Stimulated activated CD8-positive, alpha-beta memory T cell treated with anti-CD3 and anti-CD28 coated beads, Interleukin-12 subunit alpha, Interleukin-12 subunit beta, amount 100 ng/mL, for 4 hours (primary cell): ENCODE measurements around the gene HOXC10.

Experiments used
- DNase-seq: peaks from one replicate; pipeline ENCODE4 v3.0.0-alpha.2; 2020; ENCODE audit warnings: low read depth

HOXC10 gene

DNA sequence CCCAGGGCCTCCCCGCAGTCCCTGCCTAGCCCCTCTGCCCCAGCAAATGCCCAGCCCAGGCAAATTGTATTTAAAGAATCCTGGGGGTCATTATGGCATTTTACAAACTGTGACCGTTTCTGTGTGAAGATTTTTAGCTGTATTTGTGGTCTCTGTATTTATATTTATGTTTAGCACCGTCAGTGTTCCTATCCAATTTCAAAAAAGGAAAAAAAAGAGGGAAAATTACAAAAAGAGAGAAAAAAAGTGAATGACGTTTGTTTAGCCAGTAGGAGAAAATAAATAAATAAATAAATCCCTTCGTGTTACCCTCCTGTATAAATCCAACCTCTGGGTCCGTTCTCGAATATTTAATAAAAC, 45.5 kb downstream of the HOXC10 start:
- DNase-seq = no peak

- no peak for DNase-seq
These were observed 46.0 kb downstream of the HOXC10 start for GRCh38 chr12:54030889-54031471.

DNA sequence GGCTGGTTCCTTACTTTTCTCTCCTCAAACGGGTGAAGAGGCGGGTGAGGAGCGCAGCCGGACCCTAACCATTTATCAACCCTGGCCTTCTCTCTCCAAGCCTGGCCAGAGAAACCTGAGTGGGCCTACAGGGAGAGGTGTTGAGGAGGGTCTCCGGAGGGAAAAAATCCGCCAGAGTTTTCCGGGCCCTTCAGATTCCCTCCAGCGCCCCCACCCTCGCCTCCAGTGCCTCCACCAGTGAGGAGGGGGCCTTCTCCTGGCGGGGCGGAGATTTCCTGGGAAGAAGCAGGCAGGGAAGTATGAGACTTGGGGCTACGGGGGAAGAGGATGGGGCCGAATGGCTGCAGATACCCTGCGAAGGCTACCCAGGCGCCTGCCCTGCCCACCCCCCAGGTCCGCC, 46.5 kb downstream of the HOXC10 start:
- no peak for DNase-seq

DNA sequence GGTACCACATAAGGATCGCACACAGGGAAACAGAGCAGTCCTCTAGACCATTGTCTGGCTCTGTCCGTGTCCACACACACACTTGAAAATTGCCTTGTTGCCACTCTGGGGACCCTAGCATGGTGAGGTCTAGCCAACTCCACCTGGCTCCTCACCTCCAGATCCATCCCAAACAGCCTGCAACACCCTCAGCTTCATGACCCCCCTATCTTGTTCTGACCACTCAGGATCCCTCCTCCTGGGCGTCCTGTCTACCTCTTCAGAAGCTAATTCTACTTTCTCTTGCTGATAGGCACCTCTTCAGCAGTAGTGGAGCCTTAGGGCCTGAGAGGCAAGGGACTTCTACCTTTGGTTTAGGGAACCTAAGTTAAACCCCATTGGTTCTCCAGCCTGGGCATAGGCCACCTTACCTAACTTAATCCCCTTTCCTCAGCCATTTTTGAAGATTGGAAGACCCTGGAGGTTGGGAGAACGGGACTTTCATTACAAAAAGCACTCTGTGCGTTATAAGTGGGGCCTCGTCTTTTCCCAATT, 47.2 kb downstream of the HOXC10 start:
- no peak for DNase-seq

DNA sequence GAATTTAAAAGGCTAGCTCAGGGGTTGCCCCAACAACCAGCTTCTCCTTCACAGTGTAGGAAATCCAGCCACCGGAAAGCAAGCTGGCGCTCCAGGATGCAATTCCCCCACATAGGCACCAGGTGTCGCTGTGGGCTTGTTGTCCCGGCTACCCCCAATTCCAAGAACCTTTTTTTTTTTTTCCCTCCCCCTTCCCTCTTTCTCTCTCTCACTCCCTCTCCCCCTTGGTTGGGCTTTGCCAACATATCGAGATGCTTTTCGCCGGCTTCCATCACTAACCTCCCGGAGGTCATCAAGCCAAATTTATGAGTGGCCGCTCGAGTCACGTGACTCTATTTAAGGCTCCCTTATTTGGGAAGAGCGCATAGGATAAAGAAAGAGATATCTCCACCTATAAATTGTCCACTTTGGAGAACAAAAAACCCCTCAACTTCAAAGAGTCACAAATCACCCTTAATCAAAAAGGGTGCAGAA, 47.7 kb downstream of the HOXC10 start, which contains the start of gene HOXC5:
TSS of gene HOXC5 (plus strand) at position 424 of the 474 bp plus-strand sequence. CDS start 73 bp downstream, outside the sequence.
- DNase-seq = peak; percentile 27

DNA sequence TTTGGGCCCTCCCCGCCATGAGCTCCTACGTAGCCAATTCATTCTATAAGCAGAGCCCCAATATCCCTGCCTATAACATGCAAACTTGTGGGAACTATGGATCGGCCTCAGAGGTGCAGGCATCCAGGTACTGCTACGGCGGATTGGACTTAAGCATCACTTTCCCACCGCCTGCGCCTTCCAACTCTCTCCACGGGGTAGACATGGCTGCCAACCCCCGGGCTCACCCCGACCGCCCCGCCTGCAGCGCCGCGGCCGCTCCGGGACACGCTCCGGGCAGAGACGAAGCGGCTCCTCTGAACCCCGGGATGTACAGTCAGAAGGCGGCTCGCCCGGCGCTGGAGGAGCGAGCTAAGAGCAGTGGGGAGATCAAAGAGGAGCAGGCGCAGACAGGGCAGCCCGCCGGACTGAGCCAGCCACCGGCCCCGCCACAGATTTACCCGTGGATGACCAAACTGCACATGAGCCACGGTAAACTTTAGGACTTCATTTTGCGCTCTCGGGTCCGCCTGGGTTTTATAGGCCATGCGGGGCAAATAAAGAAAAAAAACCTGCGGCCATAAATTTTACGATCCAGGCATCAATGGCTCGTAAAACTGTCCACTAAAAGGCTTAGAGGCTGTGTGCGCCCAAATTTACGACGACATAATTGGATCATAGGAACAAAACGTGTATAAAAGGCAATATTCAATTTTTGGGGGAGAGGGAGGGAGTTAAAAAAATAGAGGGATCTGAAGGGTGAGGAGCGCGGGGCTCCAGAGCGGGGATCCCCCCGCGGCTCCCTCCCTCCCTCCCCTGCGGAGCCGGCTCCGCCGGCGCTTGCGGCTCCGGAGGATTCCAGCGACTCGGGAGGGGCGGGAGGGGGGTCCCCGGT, 48.4 kb downstream of the HOXC10 start:
- DNase-seq = no peak

GRCh38 chr12:54033980-54034784, 49.2 kb downstream of the HOXC10 start:
- no peak for DNase-seq

DNA sequence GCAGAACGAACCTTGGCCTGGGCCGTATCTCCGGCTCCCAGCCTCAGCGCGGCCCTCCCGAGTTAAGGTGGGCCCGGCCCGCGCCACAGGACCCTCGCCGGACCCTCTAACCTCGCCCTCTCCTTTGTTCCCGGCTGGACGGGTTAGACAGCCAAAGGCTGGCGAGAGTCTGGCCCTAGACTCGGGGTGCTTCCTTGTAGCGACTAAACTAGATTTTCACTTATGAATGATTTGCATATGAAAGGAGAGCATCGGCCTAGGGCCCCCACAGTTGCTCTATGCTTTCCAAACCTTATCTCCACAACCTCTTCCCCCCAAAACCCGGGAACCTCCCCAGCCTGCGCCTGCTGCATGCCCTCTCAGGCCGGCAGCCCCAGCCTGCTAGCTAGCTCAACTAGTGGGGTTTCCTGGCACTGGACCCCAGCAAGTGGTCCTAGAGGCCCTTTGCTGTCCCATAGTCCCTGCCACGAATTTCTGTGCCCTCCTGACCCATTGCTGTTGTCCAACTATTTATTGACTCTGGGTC, 49.9 kb downstream of the HOXC10 start:
- no peak for DNase-seq

DNA sequence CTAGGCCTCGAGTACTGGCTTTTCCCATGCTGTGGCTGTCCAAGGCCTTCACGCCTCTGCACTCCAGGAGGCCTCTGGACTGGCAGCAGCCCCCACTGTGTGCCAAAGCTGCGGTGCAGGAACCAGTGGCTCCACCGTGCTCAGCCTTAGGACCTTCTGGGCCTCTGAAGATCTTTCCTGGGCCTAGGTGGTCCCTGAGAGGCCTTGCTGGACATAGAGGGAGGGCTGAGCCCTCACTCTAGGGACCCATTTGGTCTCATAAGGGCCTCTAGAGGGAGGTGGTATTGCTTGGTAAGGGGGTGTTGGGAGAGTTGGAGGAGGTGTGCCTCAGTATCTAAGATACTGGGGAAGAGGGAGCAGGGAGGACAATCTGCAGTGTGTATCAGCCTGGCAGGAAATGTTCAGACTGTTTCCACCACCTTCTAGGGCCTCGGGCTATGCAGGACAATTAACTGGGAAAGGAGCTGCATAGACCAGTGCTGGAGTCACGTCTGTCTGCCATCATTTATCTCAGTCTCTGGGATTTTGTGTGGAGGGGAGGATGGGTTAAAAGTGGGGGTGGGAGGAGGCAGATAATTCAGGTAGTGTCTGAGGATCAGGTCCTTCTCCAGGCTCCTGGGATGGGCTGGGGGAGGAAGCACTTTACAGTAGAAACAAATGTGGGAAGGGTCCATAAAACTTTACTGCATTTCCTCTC, 50.8 kb downstream of the HOXC10 start:
- no peak for DNase-seq

GRCh38 chr12:54036620-54037359, 51.8 kb downstream of the HOXC10 start:
- no peak for DNase-seq

DNA sequence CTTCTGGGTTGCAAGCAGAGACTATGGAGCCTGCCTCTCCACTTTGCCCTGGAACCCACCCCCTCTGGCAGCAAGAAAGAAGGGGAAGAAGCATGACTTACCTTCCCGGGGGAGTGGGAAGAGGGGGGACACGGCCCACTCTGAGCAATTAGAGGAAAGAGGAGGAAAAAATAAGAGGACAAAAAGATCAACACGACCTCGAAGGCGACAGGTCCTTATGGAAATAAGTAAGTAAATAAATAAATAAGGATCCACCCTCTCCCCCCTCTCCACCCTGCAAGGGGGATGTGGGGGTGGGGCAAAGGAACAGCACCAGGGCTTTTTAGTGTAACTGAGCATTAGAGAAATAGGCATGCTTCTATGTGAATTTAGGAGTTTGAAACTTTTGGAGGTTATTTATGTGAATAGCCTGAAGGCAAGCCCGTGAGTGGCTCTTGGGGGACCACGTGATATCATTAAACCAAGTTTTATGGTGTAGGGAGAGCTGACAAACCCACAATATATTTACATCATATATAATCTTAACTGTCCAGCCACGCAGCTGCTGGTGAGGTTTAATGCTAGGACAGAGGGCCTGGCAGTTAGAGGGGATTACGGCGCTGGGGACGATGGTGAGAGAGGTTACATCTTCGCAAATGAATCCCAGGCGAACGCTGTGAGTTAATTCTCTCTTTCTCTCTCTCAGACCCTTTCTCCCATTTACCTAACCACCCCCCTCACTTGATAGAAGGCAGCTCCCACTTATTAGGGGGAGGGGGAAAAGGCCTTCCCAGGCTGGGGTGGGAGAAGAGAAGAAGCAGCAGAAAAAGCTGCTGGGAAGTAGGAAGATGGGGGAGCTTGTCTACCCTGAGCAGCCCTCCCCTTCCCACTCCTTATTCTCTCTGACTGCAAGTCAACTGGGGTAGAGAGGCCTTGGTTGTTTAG, 52.7 kb downstream of the HOXC10 start:
- DNase-seq = no peak

- DNase-seq = no peak
These were observed 53.4 kb downstream of the HOXC10 start for GRCh38 chr12:54038284-54038870.

DNA sequence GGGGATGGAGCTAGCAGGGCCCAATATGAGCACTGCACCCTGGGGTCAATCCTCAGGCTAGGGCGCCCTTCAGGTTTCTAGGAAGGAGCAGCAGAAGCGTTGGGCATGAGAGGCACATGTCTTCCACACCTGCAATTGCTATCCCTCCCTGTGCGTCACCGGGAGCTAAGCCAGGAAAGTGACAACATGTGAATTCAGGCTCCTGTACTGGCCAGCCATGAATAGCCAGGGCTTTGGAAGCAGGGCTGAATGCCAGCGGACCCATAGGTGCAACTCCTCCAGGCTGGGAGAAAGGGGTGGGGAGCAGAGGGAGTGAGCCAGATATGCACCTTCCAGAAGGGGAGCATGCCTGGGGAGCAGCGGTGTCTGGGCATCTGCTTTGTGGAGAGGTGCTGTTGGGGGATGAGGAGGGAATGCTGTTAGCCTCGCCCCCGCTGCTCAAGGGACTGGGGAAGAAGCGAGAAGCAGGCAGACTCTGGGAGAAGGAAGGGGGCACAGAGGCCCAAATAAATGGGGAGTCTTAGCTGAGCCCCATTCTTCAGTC, 54.0 kb downstream of the HOXC10 start:
- no peak for DNase-seq

GRCh38 chr12:54039417-54040147, 54.6 kb downstream of the HOXC10 start:
- no peak for DNase-seq
